Lung (tissue), 12 donors: ENCODE measurements around the gene HSPA1B. TPM values are rescaled to one million over a fixed set of nuclear protein-coding genes. Genes with fewer than 3 reads are reported as not detected.
A peak's percentile ranks its signal among the peaks of the same experiment; 100 is the strongest.

Source experiments
- ATAC-seq: fragments of 200-7000 bp; cut with Tn5 transposase; one replicate; pipeline ENCODE4 v1.9.1; 2020; ENCODE audit warnings: moderate number of reproducible peaks; ENCODE audit not compliant: insufficient read depth, low FRiP score
- DNase-seq, 3 donors: peaks; one replicate each; pipeline ENCODE4 v3.0.0-alpha.2; 2013 to 2017
- H3K27ac ChIP-seq, 2 donors: one replicate each; pipeline ENCODE4 v1.5.1; 2013; ENCODE audit warnings: mild to moderate bottlenecking in 2 of 2, moderate library complexity in 2 of 2, control low read depth in 1 of 2, inconsistent platforms in 1 of 2, low read depth in 1 of 2, low read length in 1 of 2
- H3K27me3 ChIP-seq, 3 donors: one replicate each; pipeline ENCODE4 v1.5.1; 2013; ENCODE audit warnings: low read length in 2 of 3; ENCODE audit not compliant: control insufficient read depth in 3 of 3, insufficient read depth in 3 of 3
- H3K36me3 ChIP-seq, 4 donors: one replicate each; pipeline ENCODE4 v1.5.1; 2013; ENCODE audit warnings: low read length in 4 of 4, mild to moderate bottlenecking in 1 of 4, moderate library complexity in 1 of 4; ENCODE audit not compliant: control insufficient read depth in 4 of 4, insufficient read depth in 4 of 4
- H3K4me1 ChIP-seq, 5 donors: one replicate each; pipeline ENCODE4 v1.5.1; 2013; ENCODE audit warnings: low read length in 5 of 5, mild to moderate bottlenecking in 2 of 5, moderate library complexity in 1 of 5; ENCODE audit not compliant: control insufficient read depth in 5 of 5, insufficient read depth in 5 of 5
- H3K4me3 ChIP-seq: one replicate; pipeline ENCODE4 v1.5.1; 2013; ENCODE audit warnings: mild to moderate bottlenecking, control low read depth, moderate library complexity
- H3K9ac ChIP-seq, 2 donors: one replicate each; pipeline ENCODE4 v1.5.1; 2013; ENCODE audit warnings: low read length in 2 of 2, control low read depth in 1 of 2; ENCODE audit not compliant: insufficient read depth in 1 of 2
- H3K9me3 ChIP-seq, 4 donors: one replicate each; pipeline ENCODE4 v1.5.1; 2013; ENCODE audit warnings: low read length in 3 of 4, mild to moderate bottlenecking in 1 of 4, moderate library complexity in 1 of 4; ENCODE audit not compliant: control insufficient read depth in 4 of 4, insufficient read depth in 3 of 4
- CTCF ChIP-seq: IDR thresholded peaks from 2 replicates; pipeline ENCODE4 v1.5.1; 2012; ENCODE audit warnings: mild to moderate bottlenecking; ENCODE audit errors: control extremely low read depth, extremely low read depth
- WGBS, 2 donors: extraction: QIAGEN DNeasy Blood & Tissue Kit; methylation state at CpG; one replicate each; pipeline ENCODE4 v1.1.7; 2013; 5-methylcytosine and 5-hydroxymethylcytosine counted together
- polyA plus RNA-seq, 2 donors: library from polyadenylated mRNA; stranded (reverse); fragments of 200-250 nt; gene quantifications; one replicate each; pipeline ENCODE4 v1.2.1, GENCODE V29; 2013
- total RNA-seq, 2 donors: library from RNA; depleted of rRNA in 1 of 2; stranded (reverse); fragments of >200 nt in 1 of 2; gene quantifications; one replicate each; pipeline ENCODE4 v1.2.1, GENCODE V29; 2014 to 2021
- donor health status: control.
- donor health status: control.
- donor health status: Bipolar disorder and iron deficiency.
- donor health status: healthy.
- donor health status: DM: yes; HTN: yes; CAD: no.

Gene HSPA1B
- total and polyA plus RNA-seq, 4 donors = 33.2 to 1,377 (median 99.4) TPM

GRCh38 chr6:31825553-31825952 is 2.0 kb upstream of the HSPA1B start:
- WGBS, 2 donors = 57 to 72% methylated on average over 4 of the region's 4 CpGs
- Histone ChIP-seq H3K9ac (no peak overlapping the region), H3K9me3 (no peaks in the 10 kb centered on the region), H3K4me1 (peaks cover 2 to 28% (median 9%) of the 10 kb centered on the region in 5 donors), H3K4me3 (no peak overlapping the region), H3K27me3 (no peaks in the 10 kb centered on the region), H3K27ac (peak overlapping the region in 1 of 2 donors; percentile 76), H3K36me3 (no peaks in the 10 kb centered on the region)
- DNase-seq = no peak
- ATAC-seq = no peak
- TF ChIP-seq CTCF = no peak

- no peaks in the 10 kb centered on the region for H3K36me3 ChIP-seq
- peaks cover 0 to 28% (median 7%) of the 10 kb centered on the region in 5 donors for H3K4me1 ChIP-seq
- TF ChIP-seq CTCF = no peak
- H3K9me3 ChIP-seq = no peaks in the 10 kb centered on the region
- H3K27me3 ChIP-seq = no peaks in the 10 kb centered on the region
- peak in 2 of 3 donors; percentile 86 to 93 for DNase-seq
- ATAC-seq = peak; percentile 35
- H3K27ac ChIP-seq = peak overlapping the region; percentile 91 to 99
- H3K9ac ChIP-seq = peak overlapping the region; percentile 52 to 79
- H3K4me3 ChIP-seq = peak overlapping the region; percentile 2
- WGBS, 2 donors = 0 to 1% methylated on average over 13 of the region's 13 CpGs
Measured at GRCh38 chr6:31826793-31827285, 699 bp upstream of the HSPA1B start.

GRCh38 chr6:31829633-31830283 is 2.2 kb downstream of the HSPA1B start:
- Histone ChIP-seq H3K4me3 (peak overlapping the region; percentile 48), H3K36me3 (peaks cover 0 to under 1% (median 0%) of the 10 kb centered on the region in 4 donors), H3K4me1 (peaks cover 0 to 23% (median 7%) of the 10 kb centered on the region in 5 donors), H3K9ac (peak overlapping the region; percentile 8 to 78), H3K27me3 (no peaks in the 10 kb centered on the region), H3K9me3 (no peaks in the 10 kb centered on the region), H3K27ac (peak overlapping the region in 1 of 2 donors; percentile 28)
- 0 to 1% methylated on average over 15 of the region's 15 CpGs for WGBS, 2 donors
- peak; percentile 12 for TF ChIP-seq CTCF
- ATAC-seq = no peak
- peak in 2 of 3 donors; percentile 81 to 90 for DNase-seq
